Measurements from ENCODE around the gene LORICRIN.
"Not testable (repeated sequence)": the region's sequence is repeated elsewhere in the genome, so short reads cannot be mapped to it uniquely, and the experiment has no call there.

Gene LORICRIN

DNA sequence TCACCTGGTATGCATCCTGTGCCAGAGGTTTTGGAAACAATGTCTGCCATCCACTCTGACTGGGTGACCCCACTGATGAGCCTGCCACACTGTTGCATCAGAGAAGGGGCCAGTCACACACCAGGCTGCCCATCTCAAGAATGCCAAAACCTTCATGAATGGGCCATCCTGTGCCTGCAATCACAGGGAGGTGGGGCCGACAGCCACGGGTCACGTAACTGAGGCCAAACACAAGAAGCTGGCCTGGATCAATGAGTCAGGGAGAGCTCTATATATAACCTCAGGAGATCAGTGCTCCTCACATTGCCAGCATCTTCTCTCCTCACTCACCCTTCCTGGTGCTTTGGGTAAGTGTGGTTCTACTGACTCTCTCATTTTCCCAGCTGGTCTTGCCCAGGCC lies at the start of gene LORICRIN:
LORICRIN (plus strand) TSS at position 301 of the 400 bp plus-strand sequence. CDS start 1,263 bp downstream, outside the sequence.
- no peak for DNase-seq

DNA sequence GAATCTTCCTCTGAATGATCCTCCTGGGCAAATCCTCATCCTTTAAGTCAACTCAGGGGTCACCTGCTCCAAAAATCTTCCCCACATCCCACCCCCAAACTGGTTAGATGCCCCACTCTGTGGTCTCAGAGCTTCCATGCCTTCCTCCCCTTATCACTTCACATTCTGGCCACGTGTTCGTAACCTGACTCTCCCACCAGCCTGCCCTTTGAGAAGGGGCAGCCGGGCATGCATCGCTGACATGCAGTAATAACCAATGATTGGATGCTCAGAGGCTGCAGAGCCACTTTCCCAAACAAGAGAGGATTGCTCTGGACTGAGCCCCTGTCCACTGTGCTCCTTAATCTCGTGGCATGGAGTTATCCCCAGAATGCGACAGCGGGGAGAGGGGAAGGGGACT lies 49.3 kb upstream of the LORICRIN start:
- no peak for DNase-seq

DNA sequence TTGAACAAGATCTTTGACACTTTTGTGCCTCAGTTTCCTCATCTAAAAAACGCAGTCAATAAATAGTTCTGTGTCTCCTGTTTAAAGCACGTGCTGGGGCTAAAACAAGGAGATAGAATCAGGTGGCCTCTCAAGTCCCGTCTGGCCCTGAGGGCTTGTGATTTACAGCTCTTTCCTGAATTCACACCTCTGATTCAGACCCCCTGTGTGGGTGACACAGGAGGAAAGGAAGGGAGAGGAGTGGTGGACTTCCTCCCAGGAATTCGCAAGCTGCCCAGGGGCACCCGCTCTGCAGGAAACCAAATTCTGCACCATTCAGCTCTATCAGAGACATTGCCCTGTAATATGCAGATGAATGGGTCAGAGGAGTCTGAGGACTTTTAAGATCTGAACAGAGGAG lies 47.3 kb upstream of the LORICRIN start:
- DNase-seq = no peak

DNA sequence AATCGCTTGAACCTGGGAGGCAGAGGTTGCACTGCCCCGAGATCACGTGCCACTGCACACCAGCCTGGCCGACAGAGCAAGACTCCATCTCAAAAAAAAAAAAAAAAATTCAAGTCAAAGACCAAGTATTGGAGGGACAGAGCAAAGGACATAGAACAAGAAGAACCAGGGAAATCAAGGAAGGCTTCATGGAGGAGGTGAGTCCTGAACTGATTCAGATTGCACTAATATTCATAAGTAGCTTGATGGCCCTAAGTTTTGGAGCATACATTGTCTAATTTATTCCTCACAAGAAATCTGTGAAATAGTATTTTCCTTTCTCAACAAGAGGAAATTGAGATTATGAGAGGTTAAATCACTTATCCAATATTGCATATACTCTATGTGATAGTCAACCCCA lies 46.0 kb upstream of the LORICRIN start:
- no peak for DNase-seq

- DNase-seq = no peak
Observed at GRCh38 chr1:153217212-153217611, 42.3 kb upstream of the LORICRIN start, which contains the start of gene PRR9. TSS of gene PRR9 (plus strand) at chr1:153217584. CDS start at chr1:153218145, 561 bp downstream.

GRCh38 chr1:153217744-153218416 lies 41.6 kb upstream of the LORICRIN start:
- no peak for DNase-seq

- DNase-seq = no peak
Observed at GRCh38 chr1:153220606-153221303, 38.7 kb upstream of the LORICRIN start.

- peak; percentile 44 for DNase-seq
Observed at GRCh38 chr1:153223040-153223891, 36.2 kb upstream of the LORICRIN start.

DNA sequence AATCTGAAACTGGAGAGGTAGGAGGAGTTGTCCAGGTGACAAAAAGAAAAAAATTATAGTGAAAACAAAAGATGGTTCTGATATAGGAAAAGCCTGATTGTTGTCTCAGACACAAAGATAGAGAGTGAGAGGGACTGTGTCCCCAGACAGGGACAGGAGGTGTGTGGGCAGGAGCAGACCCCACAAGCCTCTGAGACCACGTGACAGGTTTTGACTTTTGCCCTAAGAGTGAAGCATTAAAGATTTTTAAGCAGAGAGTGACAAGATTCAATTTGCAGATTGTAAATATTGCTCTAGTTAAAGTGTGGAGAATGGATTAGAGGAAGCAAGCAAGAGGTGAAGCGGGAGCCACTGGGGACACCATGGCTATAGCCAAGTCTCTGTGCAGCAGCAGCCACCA lies 31.7 kb upstream of the LORICRIN start:
- DNase-seq = no peak

GRCh38 chr1:153228491-153228890 lies 31.0 kb upstream of the LORICRIN start:
- no peak for DNase-seq

- not testable (repeated sequence) for DNase-seq
Observed at GRCh38 chr1:153229076-153229829, 30.2 kb upstream of the LORICRIN start.

DNA sequence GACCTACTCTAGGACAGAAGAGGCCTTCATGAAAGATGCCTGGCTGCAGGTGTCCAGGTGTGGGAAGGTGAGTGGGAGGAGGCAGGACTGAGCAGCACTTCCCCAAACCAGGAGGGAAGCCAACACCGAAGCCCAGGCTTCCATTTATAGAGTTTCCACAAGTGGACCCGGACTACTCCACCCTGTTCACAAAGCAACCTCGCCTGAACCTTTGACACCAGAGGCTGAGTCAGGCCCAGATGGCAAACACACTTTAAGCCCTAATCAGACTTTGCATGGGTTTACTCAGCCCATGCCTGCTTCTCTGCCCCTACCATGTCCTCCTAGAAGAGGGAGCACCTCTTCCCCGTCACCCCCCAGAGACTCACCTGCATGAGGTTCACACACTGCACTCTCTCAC lies 28.1 kb upstream of the LORICRIN start:
- no peak for DNase-seq

DNA sequence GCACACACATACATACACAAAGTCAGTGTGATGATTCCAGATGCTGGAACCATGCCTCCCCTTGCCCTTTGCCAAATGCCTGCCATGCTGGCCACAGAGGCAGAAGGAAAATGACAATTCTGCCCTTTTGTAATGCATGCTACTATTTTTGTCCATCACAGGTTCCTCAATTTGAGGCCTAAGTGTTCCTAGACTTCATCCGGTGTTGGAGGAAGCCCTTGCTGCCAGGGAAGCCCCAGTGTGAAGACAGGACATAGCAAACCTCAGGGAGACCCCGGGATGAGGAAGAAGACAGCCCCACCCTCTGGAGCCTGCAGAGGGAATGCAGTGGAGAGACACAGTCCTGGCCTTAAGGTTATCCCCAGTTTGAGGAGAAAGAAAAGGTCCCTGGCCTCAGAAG lies 27.7 kb upstream of the LORICRIN start:
- no peak for DNase-seq

GRCh38 chr1:153232553-153232952 lies 26.9 kb upstream of the LORICRIN start:
- no peak for DNase-seq

GRCh38 chr1:153233448-153233847 lies 26.0 kb upstream of the LORICRIN start:
- no peak for DNase-seq

GRCh38 chr1:153238527-153238926 lies 21.0 kb upstream of the LORICRIN start:
- no peak for DNase-seq

GRCh38 chr1:153242160-153242559 lies 17.3 kb upstream of the LORICRIN start:
- DNase-seq = no peak

GRCh38 chr1:153245466-153245865 lies 14.0 kb upstream of the LORICRIN start:
- no peak for DNase-seq

DNA sequence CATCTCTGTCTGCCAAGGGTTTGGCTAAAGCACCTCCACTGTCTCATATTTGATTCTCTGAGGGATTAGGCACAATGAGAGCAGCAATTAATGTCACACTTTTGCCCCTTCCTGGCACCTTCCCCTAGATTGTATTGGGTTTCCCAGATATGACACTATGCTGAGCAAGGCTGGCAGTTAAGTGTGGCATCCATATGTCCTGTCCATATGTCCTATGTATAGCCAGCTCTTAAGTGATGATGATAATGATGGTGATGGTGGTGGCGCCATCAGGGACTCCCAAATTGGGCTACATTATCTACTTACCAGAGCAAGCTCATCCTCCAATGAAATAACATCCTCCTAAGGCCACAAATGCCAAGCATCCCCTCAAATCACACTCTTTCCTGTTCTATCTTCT lies 13.5 kb upstream of the LORICRIN start:
- DNase-seq = no peak

DNA sequence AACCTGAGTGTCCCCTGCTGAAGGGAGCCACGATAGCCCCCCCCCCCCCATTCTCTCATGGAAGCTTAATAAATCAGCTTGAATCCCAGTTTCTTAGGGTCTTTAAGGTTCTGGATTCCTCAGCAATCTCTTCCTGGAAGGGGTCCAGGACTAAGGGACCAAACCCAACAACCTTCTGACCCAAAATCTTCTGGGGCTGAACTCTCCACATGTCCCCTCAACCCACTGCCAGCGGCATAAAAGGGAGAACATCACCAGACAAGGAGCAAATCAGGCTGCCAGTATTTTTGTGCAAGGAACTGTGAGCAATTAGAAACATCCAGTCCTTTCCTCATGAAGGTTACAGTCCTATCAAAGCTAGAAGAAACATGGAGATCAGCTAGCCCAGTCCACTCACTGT lies 12.7 kb upstream of the LORICRIN start:
- DNase-seq = no peak

- no peak for DNase-seq
Observed at GRCh38 chr1:153248176-153248879, 11.2 kb upstream of the LORICRIN start.

DNA sequence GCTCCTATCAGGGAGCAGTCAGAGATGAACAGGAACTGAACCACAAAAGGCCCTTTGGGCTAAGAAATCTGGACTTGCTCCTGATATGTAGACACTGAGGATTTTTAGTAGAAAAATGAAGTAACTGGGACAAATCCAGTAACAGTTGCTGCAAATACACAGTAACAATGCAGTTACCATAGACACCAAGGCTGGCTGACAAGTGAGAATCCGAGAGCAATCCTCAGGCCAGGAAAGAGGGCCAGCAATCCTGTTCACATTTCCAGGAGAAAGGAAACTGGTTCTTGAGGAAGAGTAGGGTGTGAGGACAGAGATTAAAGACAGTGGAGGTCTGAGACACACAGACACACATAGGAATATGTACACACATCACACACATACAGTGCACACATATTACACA lies 9.3 kb upstream of the LORICRIN start:
- no peak for DNase-seq
